Activated B cell treated with CpG ODN at 0.5 μM for 24 hours (primary cell): ENCODE results near the gene ARHGEF1. TPM values are rescaled to one million over a fixed set of nuclear protein-coding genes. Genes with fewer than 3 reads are reported as not detected.

ENCODE experiments used
- ATAC-seq: fragments of 200-7000 bp; cut with Tn5 transposase; one replicate; pipeline ENCODE4 v1.10.0; 2021; ENCODE audit warnings: low read depth, mild to moderate bottlenecking, moderate library complexity
- CTCF ChIA-PET: fragments of 350-600 bp; sonication (Branson Sonifier 250); formaldehyde crosslinking; loops from one replicate; lab custom pipeline; 2021; ENCODE audit warnings: antibody characterized with exemption; lab: Charles Lee
- POLR2A ChIA-PET: fragments of 350-600 bp; sonication (Branson Sonifier 250); formaldehyde crosslinking; loops from one replicate; lab custom pipeline; 2021; ENCODE audit warnings: antibody characterized with exemption; lab: Charles Lee
- DNase-seq: peaks from one replicate; pipeline ENCODE4 v3.0.0; 2022
- H3K27ac Mint-ChIP-seq: one replicate; pipeline ENCODE4 v1.8.0; 2020; ENCODE audit warnings: mixed read lengths
- H3K27me3 Mint-ChIP-seq: one replicate; pipeline ENCODE4 v1.8.0; 2021; ENCODE audit warnings: mixed read lengths
- H3K36me3 Mint-ChIP-seq: one replicate; pipeline ENCODE4 v1.8.0; 2021; ENCODE audit warnings: low read depth, mixed read lengths
- H3K4me1 Mint-ChIP-seq: one replicate; pipeline ENCODE4 v1.8.0; 2021; ENCODE audit warnings: mixed read lengths
- H3K4me3 Mint-ChIP-seq: one replicate; pipeline ENCODE4 v1.8.0; 2020; ENCODE audit warnings: mild to moderate bottlenecking, mixed read lengths
- H3K9me3 Mint-ChIP-seq: one replicate; pipeline ENCODE4 v1.8.0; 2020; ENCODE audit warnings: mixed read lengths
- CTCF ChIP-seq: fragments of 200-600 bp; IDR thresholded peaks from one replicate; pipeline ENCODE4 v1.8.0; 2022; ENCODE audit warnings: antibody characterized with exemption, mild to moderate bottlenecking
- intact Hi-C: fragments of 100-400 bp; cut with micrococcal nuclease; formaldehyde crosslinking; loops from one replicate; pipeline ENCODE4 v1.15.1; 2024
- total RNA-seq: library from RNA; stranded (reverse); gene quantifications from 2 replicates; pipeline ENCODE4 v1.2.3, GENCODE V29; 2022

ARHGEF1 gene
- total RNA-seq, 1 donor from 2014 or later, result 418 TPM

GRCh38 chr19:41930926-41931592, 48.1 kb downstream of the ARHGEF1 start:
- Mint-ChIP-seq H3K27ac (no peak overlapping the region), H3K9me3 (no peaks in the 10 kb centered on the region), H3K4me1 (peaks cover 55% of the 10 kb centered on the region), H3K27me3 (no peaks in the 10 kb centered on the region), H3K36me3 (no peaks in the 10 kb centered on the region), H3K4me3 (no peak overlapping the region)
- ChIA-PET POLR2A (interaction anchor here (0.8 to 5.5 kb wide), 6 partner anchors 20 to 71 kb away, joined by 3 to 44 read pairs (median 8); partner anchors contain the start of genes CD79A and RPS19), CTCF (interaction anchor here (0.9 to 2.2 kb wide), 4 partner anchors 12 to 58 kb away, joined by 3 to 13 read pairs (median 6); no protein-coding TSS in a partner anchor)
- intact Hi-C loops, result no loop called here
- peak; percentile 22 for ATAC-seq
- TF ChIP-seq CTCF, result no peak
- DNase-seq, result no peak

- ChIA-PET POLR2A (no interaction called here), CTCF (interaction anchor here (2.2 kb wide), 1 partner anchor 59 kb away, joined by 9 read pairs; no protein-coding TSS in a partner anchor)
- ATAC-seq (no peak), DNase-seq (no peak)
- Mint-ChIP-seq H3K4me1 (peaks cover 64% of the 10 kb centered on the region), H3K9me3 (no peaks in the 10 kb centered on the region), H3K4me3 (no peak overlapping the region), H3K36me3 (no peaks in the 10 kb centered on the region), H3K27me3 (no peaks in the 10 kb centered on the region), H3K27ac (no peak overlapping the region)
- intact Hi-C loops, result no loop called here
- no peak for TF ChIP-seq CTCF
Measured at GRCh38 chr19:41932259-41932719, 49.3 kb downstream of the ARHGEF1 start.

- DNase-seq (no peak), ATAC-seq (no peak)
- H3K36me3 Mint-ChIP-seq, result no peaks in the 10 kb centered on the region
- no peak overlapping the region for H3K27ac Mint-ChIP-seq
- no peaks in the 10 kb centered on the region for H3K27me3 Mint-ChIP-seq
- CTCF ChIA-PET, result interaction anchor here (2.2 kb wide), 1 partner anchor 60 kb away, joined by 9 read pairs; no protein-coding TSS in a partner anchor
- intact Hi-C loops, result no loop called here
- no peak overlapping the region for H3K4me3 Mint-ChIP-seq
- H3K4me1 Mint-ChIP-seq, result peaks cover 69% of the 10 kb centered on the region
- no peaks in the 10 kb centered on the region for H3K9me3 Mint-ChIP-seq
- POLR2A ChIA-PET, result interaction anchor here (1.1 to 1.8 kb wide), 2 partner anchors 60 to 72 kb away, joined by 3 to 7 read pairs; partner anchors contain the start of gene RPS19
- TF ChIP-seq CTCF, result no peak
Measured at GRCh38 chr19:41932720-41933332, 49.8 kb downstream of the ARHGEF1 start.

GRCh38 chr19:41933693-41934426, 50.9 kb downstream of the ARHGEF1 start:
- H3K27ac Mint-ChIP-seq, result peak overlapping the region; percentile 79
- no peak for DNase-seq
- ChIA-PET CTCF (interaction anchor here (1.0 to 2.2 kb wide), 3 partner anchors 12 to 60 kb away, joined by 3 to 11 read pairs (median 3); no protein-coding TSS in a partner anchor), POLR2A (interaction anchor here (0.7 to 1.8 kb wide), 6 partner anchors 46 to 73 kb away, joined by 3 to 7 read pairs (median 3); partner anchors contain the start of gene RPS19)
- no peaks in the 10 kb centered on the region for H3K9me3 Mint-ChIP-seq
- no peaks in the 10 kb centered on the region for H3K27me3 Mint-ChIP-seq
- no peak for ATAC-seq
- H3K4me1 Mint-ChIP-seq, result peaks cover 71% of the 10 kb centered on the region
- no peaks in the 10 kb centered on the region for H3K36me3 Mint-ChIP-seq
- H3K4me3 Mint-ChIP-seq, result no peak overlapping the region
- TF ChIP-seq CTCF, result no peak
- intact Hi-C loops, result loop anchor here (1.0 to 2.0 kb wide), 2 partner anchors 49 to 75 kb away; no protein-coding TSS in a partner anchor
